Lung (tissue), 12 donors: Measurements from ENCODE around the gene PLCH1. TPM values are rescaled to one million over a fixed set of nuclear protein-coding genes. Genes with fewer than 3 reads are reported as not detected.

ENCODE experiments used
- ATAC-seq: fragments of 200-7000 bp; cut with Tn5 transposase; one replicate; pipeline ENCODE4 v1.9.1; 2020; ENCODE audit warnings: moderate number of reproducible peaks; ENCODE audit not compliant: insufficient read depth, low FRiP score
- DNase-seq, 3 donors: peaks; one replicate each; pipeline ENCODE4 v3.0.0-alpha.2; 2013 to 2017
- H3K27ac ChIP-seq, 2 donors: one replicate each; pipeline ENCODE4 v1.5.1; 2013; ENCODE audit warnings: mild to moderate bottlenecking in 2 of 2, moderate library complexity in 2 of 2, control low read depth in 1 of 2, inconsistent platforms in 1 of 2, low read depth in 1 of 2, low read length in 1 of 2
- H3K27me3 ChIP-seq, 3 donors: one replicate each; pipeline ENCODE4 v1.5.1; 2013; ENCODE audit warnings: low read length in 2 of 3; ENCODE audit not compliant: control insufficient read depth in 3 of 3, insufficient read depth in 3 of 3
- H3K36me3 ChIP-seq, 4 donors: one replicate each; pipeline ENCODE4 v1.5.1; 2013; ENCODE audit warnings: low read length in 4 of 4, mild to moderate bottlenecking in 1 of 4, moderate library complexity in 1 of 4; ENCODE audit not compliant: control insufficient read depth in 4 of 4, insufficient read depth in 4 of 4
- H3K4me1 ChIP-seq, 5 donors: one replicate each; pipeline ENCODE4 v1.5.1; 2013; ENCODE audit warnings: low read length in 5 of 5, mild to moderate bottlenecking in 2 of 5, moderate library complexity in 1 of 5; ENCODE audit not compliant: control insufficient read depth in 5 of 5, insufficient read depth in 5 of 5
- H3K4me3 ChIP-seq: one replicate; pipeline ENCODE4 v1.5.1; 2013; ENCODE audit warnings: mild to moderate bottlenecking, control low read depth, moderate library complexity
- H3K9ac ChIP-seq, 2 donors: one replicate each; pipeline ENCODE4 v1.5.1; 2013; ENCODE audit warnings: low read length in 2 of 2, control low read depth in 1 of 2; ENCODE audit not compliant: insufficient read depth in 1 of 2
- H3K9me3 ChIP-seq, 4 donors: one replicate each; pipeline ENCODE4 v1.5.1; 2013; ENCODE audit warnings: low read length in 3 of 4, mild to moderate bottlenecking in 1 of 4, moderate library complexity in 1 of 4; ENCODE audit not compliant: control insufficient read depth in 4 of 4, insufficient read depth in 3 of 4
- WGBS, 2 donors: extraction: QIAGEN DNeasy Blood & Tissue Kit; methylation state at CpG; one replicate each; pipeline ENCODE4 v1.1.7; 2013; 5-methylcytosine and 5-hydroxymethylcytosine counted together
- polyA plus RNA-seq, 2 donors: library from polyadenylated mRNA; stranded (reverse); fragments of 200-250 nt; gene quantifications; one replicate each; pipeline ENCODE4 v1.2.1, GENCODE V29; 2013
- total RNA-seq, 2 donors: library from RNA; depleted of rRNA in 1 of 2; stranded (reverse); fragments of >200 nt in 1 of 2; gene quantifications; one replicate each; pipeline ENCODE4 v1.2.1, GENCODE V29; 2014 to 2021
- TF ChIP-seq, protein P1 (sequence below): IDR thresholded peaks from 2 replicates; pipeline ENCODE4 v1.5.1; 2012; ENCODE audit warnings: mild to moderate bottlenecking; ENCODE audit errors: control extremely low read depth, extremely low read depth
- donor health status: control.
- donor health status: control.
- donor health status: Bipolar disorder and iron deficiency.
- donor health status: healthy.
- donor health status: DM: yes; HTN: yes; CAD: no.

The PLCH1 gene
- total and polyA plus RNA-seq, 4 donors: 2.5 to 22.8 (median 9.1) TPM

DNA sequence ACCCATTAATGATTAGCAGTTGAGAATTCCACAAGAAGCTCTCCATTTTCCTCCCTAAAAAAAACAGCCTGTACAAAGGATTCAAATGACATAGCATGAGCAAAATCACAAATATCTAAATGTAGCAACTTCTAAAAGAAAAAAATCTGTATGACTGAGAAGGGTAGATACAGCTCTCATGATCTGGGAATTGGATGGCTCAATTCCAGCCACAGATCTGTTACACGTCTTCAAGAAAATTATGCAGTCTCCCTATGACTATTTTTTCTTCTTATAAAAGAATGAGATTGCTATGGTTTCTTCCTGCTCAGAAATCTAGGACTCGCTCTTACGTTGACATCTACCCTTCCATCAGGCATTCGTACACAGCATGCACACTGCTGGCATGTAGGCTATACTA, 71.5 kb downstream of the PLCH1 start:
- H3K4me1 ChIP-seq: peaks cover 0 to 7% (median 0%) of the 10 kb centered on the region in 5 donors
- TF ChIP-seq, protein P1, sequence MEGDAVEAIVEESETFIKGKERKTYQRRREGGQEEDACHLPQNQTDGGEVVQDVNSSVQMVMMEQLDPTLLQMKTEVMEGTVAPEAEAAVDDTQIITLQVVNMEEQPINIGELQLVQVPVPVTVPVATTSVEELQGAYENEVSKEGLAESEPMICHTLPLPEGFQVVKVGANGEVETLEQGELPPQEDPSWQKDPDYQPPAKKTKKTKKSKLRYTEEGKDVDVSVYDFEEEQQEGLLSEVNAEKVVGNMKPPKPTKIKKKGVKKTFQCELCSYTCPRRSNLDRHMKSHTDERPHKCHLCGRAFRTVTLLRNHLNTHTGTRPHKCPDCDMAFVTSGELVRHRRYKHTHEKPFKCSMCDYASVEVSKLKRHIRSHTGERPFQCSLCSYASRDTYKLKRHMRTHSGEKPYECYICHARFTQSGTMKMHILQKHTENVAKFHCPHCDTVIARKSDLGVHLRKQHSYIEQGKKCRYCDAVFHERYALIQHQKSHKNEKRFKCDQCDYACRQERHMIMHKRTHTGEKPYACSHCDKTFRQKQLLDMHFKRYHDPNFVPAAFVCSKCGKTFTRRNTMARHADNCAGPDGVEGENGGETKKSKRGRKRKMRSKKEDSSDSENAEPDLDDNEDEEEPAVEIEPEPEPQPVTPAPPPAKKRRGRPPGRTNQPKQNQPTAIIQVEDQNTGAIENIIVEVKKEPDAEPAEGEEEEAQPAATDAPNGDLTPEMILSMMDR: no peak
- 87 to 95% methylated on average over 4 of the region's 4 CpGs for WGBS, 2 donors
- no peak overlapping the region for H3K9ac ChIP-seq
- H3K27ac ChIP-seq: no peak overlapping the region
- DNase-seq (peak in 1 of 3 donors; percentile 11), ATAC-seq (no peak)
- no peaks in the 10 kb centered on the region for H3K36me3 ChIP-seq
- H3K27me3 ChIP-seq: no peaks in the 10 kb centered on the region
- no peaks in the 10 kb centered on the region for H3K9me3 ChIP-seq
- H3K4me3 ChIP-seq: no peak overlapping the region

DNA sequence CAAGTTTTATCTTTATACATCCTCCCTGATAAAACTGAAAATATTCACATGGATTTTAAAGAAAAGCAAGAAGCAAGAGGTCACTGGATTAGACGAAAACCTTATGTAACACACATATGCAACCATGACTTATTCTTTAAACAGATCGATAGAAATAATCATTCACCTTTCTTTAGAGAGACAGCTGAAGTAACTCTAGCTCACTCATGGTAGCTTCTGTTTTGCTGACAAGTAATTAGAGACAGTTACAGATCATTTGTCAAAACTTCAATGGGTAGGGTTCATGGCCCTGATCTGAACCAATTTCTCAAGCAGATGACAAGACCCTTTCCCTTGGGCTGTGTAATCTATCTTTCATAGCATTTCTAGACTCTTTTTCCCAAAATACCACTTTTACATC, 74.5 kb downstream of the PLCH1 start:
- Histone ChIP-seq H3K27ac (no peak overlapping the region), H3K27me3 (no peaks in the 10 kb centered on the region), H3K4me3 (no peak overlapping the region), H3K9me3 (no peaks in the 10 kb centered on the region), H3K4me1 (peaks cover 0 to 2% (median 0%) of the 10 kb centered on the region in 5 donors), H3K9ac (no peak overlapping the region), H3K36me3 (no peaks in the 10 kb centered on the region)
- 66 to 72% methylated on average over 2 of the region's 2 CpGs for WGBS, 2 donors
- DNase-seq: no peak
- TF ChIP-seq, protein P1: no peak
- no peak for ATAC-seq

DNA sequence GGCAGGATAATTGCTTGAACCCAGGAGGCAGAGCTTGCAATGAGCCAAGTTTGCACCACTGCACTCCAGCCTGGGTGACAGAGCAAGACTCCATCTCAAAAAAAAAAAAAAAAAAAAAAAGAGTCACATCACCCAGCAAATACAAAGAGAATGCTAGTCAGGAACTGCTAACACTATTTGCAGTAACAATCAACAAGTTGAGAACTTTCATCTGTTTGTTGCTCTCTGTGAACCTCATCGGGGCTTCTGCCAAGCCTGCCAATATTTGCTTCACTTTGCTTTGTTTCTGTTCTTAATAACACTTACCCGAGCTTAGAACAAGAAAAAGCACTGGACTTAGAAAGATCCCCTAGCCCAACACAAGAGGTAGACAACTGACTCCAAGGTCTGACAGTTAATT, 76.9 kb downstream of the PLCH1 start:
- TF ChIP-seq, protein P1: no peak
- H3K4me1 ChIP-seq: peaks cover 0 to 7% (median 0%) of the 10 kb centered on the region in 5 donors
- H3K27ac ChIP-seq: no peak overlapping the region
- H3K9me3 ChIP-seq: no peaks in the 10 kb centered on the region
- H3K4me3 ChIP-seq: no peak overlapping the region
- no peak overlapping the region for H3K9ac ChIP-seq
- ATAC-seq (no peak), DNase-seq (peak in 1 of 3 donors; percentile 46)
- H3K27me3 ChIP-seq: no peaks in the 10 kb centered on the region
- 53 to 74% methylated on average over 2 of the region's 2 CpGs for WGBS, 2 donors
- H3K36me3 ChIP-seq: no peaks in the 10 kb centered on the region
